Mammary epithelial cell (primary cell): Measurements from ENCODE around the gene UGGT2.

ENCODE experiments used
- EZH2 ChIP-seq: IDR thresholded peaks from 2 replicates; pipeline ENCODE4 v1.6.1; 2012; ENCODE audit warnings: low read length, inconsistent platforms, borderline replicate concordance
- TF ChIP-seq, protein P1 (sequence below), 2 donors: IDR thresholded peaks in 1 of 2; conservative IDR thresholded peaks in 1 of 2; 2 replicates each; pipeline ENCODE4 v1.5.1; 2011 to 2012; ENCODE audit warnings: inconsistent platforms in 2 of 2, low read length in 2 of 2, mild to moderate bottlenecking in 2 of 2, control low read depth in 1 of 2, low read depth in 1 of 2; ENCODE audit not compliant: insufficient read depth in 1 of 2; ENCODE audit errors: extremely low read depth in 1 of 2

DNA sequence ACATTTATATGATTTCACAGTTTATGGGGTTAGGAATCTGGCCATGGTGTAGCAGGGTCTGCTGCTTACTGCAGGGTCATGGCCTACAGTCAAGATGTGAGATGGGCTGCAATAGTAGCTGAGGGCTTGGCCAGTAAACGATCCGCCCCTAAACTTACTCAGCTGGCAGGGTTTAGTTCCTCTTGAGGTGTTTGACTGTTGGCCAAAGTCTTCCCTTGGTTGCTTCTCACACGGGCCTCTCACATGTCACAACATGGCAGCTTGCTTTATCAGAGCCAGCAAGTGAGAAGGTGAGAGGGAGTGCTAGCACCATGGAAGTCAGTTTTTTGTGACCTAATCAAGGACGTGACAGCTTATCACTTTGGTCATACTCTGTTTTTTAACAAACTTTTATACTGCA is 299.1 kb downstream of the UGGT2 start:
- TF ChIP-seq, protein P1, sequence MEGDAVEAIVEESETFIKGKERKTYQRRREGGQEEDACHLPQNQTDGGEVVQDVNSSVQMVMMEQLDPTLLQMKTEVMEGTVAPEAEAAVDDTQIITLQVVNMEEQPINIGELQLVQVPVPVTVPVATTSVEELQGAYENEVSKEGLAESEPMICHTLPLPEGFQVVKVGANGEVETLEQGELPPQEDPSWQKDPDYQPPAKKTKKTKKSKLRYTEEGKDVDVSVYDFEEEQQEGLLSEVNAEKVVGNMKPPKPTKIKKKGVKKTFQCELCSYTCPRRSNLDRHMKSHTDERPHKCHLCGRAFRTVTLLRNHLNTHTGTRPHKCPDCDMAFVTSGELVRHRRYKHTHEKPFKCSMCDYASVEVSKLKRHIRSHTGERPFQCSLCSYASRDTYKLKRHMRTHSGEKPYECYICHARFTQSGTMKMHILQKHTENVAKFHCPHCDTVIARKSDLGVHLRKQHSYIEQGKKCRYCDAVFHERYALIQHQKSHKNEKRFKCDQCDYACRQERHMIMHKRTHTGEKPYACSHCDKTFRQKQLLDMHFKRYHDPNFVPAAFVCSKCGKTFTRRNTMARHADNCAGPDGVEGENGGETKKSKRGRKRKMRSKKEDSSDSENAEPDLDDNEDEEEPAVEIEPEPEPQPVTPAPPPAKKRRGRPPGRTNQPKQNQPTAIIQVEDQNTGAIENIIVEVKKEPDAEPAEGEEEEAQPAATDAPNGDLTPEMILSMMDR (conservative IDR thresholded peaks at IDR 0.05 in 1 of 2, IDR thresholded peaks at IDR 0.05 in 1 of 2; ENCODE audit: extremely low read depth in 1 of 2, insufficient read depth in 1 of 2, low read depth in 1 of 2, low read length in 2 of 2), result no peak
- TF ChIP-seq EZH2, result no peak
